HepG2 (cell line): ENCODE results near the gene DMPK. TPM values are rescaled to one million over a fixed set of nuclear protein-coding genes. Genes with fewer than 3 reads are reported as not detected.

ENCODE experiments used
- MIER2 ChIP-seq: IDR thresholded peaks from 2 replicates; pipeline ENCODE4 v1.6.1; 2016; ENCODE audit warnings: missing biosample characterization, missing genetic modification reagents
- NFE2L1 ChIP-seq: sonication (generic); formaldehyde crosslinking; IDR thresholded peaks from 2 replicates; pipeline ENCODE4 v1.4.0; 2020; ENCODE audit warnings: missing genetic modification reagents, mild to moderate bottlenecking, borderline replicate concordance
- ZMYM4 ChIP-seq: sonication (generic); formaldehyde crosslinking; IDR thresholded peaks from 2 replicates; pipeline ENCODE4 v1.8.1; 2023; ENCODE audit warnings: mild to moderate bottlenecking, missing genetic modification reagents
- ZNF292 ChIP-seq: sonication (generic); formaldehyde crosslinking; IDR thresholded peaks from 2 replicates; pipeline ENCODE4 v1.8.1; 2022; ENCODE audit warnings: mild to moderate bottlenecking, low read depth, missing genetic modification reagents, borderline replicate concordance
- ZNF660 ChIP-seq: sonication (generic); formaldehyde crosslinking; IDR thresholded peaks from 2 replicates; pipeline ENCODE4 v1.5.1; 2020; ENCODE audit warnings: mild to moderate bottlenecking, low read depth, missing genetic modification reagents, borderline replicate concordance
- ZNF670 ChIP-seq: sonication (generic); formaldehyde crosslinking; IDR thresholded peaks from 2 replicates; pipeline ENCODE4 v1.8.0; 2022; ENCODE audit warnings: mild to moderate bottlenecking, missing genetic modification reagents, borderline replicate concordance
- ZNF878 ChIP-seq: sonication (generic); formaldehyde crosslinking; IDR thresholded peaks from 2 replicates; pipeline ENCODE4 v1.8.1; 2023; ENCODE audit warnings: mild to moderate bottlenecking, missing genetic modification reagents, moderate library complexity
- polyA plus RNA-seq, 8 experiments: library from polyadenylated mRNA; depleted of rRNA in 3 of 8; stranded (reverse) in 7 of 8; unstranded in 1 of 8; fragments of >200 nt; fragmentation: Illumina TruSeq in 4 of 8; extraction: Trizol in 4 of 8; gene quantifications; 2 replicates each; pipeline versions ENCODE4 v1.2.1 to v1.2.3, GENCODE V29; 2011 to 2016; ENCODE audit warnings: low read depth in 4 of 8, missing spikeins in 1 of 8, mixed read lengths in 1 of 8; ENCODE audit not compliant: insufficient read depth in 1 of 8
- total RNA-seq, 5 experiments: library from RNA; depleted of rRNA; stranded (reverse); fragments of >200 nt; fragmentation: Illumina TruSeq; extraction: Trizol; gene quantifications; 2 replicates each; pipeline ENCODE4 v1.2.3, GENCODE V29; 2016; ENCODE audit warnings: low read depth in 1 of 5
- TF ChIP-seq, protein P1 (sequence below): sonication (generic); formaldehyde crosslinking; IDR thresholded peaks from 2 replicates; pipeline ENCODE4 v1.4.0; 2020; ENCODE audit warnings: missing genetic modification reagents
- TF ChIP-seq, protein P2 (sequence below): sonication (generic); formaldehyde crosslinking; conservative IDR thresholded peaks from 2 replicates; pipeline ENCODE4 v1.8.0; 2022; ENCODE audit warnings: mild to moderate bottlenecking, moderate library complexity, missing genetic modification reagents
- TF ChIP-seq, protein P3 (sequence below): sonication (generic); formaldehyde crosslinking; IDR thresholded peaks from 2 replicates; pipeline ENCODE4 v1.5.1; 2020; ENCODE audit warnings: mild to moderate bottlenecking, missing genetic modification reagents, borderline replicate concordance
- TF ChIP-seq, protein P4 (sequence below): sonication (generic); formaldehyde crosslinking; IDR thresholded peaks from 2 replicates; pipeline ENCODE4 v1.4.0; 2020; ENCODE audit warnings: mild to moderate bottlenecking, missing genetic modification reagents

The DMPK gene
- total and polyA plus RNA-seq, 2 of the 13 experiments (the other 11 are each of a cell fraction or from before 2014, with no cell fraction given), result 5.3 to 8.8 TPM

DNA sequence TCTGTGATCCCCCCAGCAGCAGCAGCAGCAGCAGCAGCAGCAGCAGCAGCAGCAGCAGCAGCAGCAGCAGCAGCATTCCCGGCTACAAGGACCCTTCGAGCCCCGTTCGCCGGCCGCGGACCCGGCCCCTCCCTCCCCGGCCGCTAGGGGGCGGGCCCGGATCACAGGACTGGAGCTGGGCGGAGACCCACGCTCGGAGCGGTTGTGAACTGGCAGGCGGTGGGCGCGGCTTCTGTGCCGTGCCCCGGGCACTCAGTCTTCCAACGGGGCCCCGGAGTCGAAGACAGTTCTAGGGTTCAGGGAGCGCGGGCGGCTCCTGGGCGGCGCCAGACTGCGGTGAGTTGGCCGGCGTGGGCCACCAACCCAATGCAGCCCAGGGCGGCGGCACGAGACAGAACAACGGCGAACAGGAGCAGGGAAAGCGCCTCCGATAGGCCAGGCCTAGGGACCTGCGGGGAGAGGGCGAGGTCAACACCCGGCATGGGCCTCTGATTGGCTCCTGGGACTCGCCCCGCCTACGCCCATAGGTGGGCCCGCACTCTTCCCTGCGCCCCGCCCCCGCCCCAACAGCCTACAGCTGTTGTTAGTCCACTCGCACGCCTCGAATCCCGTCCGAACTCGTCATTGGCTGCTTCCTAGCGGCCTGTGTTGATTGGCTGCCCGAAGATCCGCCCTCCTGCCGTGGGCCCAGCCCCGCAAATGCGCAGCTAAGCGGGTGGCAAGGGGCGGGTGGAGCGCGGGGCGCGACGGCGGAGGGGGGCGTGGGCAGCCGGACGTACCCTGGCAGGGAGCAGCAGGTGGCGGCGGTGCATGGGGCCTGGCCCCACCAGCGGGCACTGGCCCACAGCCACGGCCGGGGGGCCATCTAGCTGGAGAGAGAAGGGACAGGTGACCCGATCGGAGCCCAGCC lies 11.8 kb downstream of the DMPK start (continued):
- TF ChIP-seq, protein P1, sequence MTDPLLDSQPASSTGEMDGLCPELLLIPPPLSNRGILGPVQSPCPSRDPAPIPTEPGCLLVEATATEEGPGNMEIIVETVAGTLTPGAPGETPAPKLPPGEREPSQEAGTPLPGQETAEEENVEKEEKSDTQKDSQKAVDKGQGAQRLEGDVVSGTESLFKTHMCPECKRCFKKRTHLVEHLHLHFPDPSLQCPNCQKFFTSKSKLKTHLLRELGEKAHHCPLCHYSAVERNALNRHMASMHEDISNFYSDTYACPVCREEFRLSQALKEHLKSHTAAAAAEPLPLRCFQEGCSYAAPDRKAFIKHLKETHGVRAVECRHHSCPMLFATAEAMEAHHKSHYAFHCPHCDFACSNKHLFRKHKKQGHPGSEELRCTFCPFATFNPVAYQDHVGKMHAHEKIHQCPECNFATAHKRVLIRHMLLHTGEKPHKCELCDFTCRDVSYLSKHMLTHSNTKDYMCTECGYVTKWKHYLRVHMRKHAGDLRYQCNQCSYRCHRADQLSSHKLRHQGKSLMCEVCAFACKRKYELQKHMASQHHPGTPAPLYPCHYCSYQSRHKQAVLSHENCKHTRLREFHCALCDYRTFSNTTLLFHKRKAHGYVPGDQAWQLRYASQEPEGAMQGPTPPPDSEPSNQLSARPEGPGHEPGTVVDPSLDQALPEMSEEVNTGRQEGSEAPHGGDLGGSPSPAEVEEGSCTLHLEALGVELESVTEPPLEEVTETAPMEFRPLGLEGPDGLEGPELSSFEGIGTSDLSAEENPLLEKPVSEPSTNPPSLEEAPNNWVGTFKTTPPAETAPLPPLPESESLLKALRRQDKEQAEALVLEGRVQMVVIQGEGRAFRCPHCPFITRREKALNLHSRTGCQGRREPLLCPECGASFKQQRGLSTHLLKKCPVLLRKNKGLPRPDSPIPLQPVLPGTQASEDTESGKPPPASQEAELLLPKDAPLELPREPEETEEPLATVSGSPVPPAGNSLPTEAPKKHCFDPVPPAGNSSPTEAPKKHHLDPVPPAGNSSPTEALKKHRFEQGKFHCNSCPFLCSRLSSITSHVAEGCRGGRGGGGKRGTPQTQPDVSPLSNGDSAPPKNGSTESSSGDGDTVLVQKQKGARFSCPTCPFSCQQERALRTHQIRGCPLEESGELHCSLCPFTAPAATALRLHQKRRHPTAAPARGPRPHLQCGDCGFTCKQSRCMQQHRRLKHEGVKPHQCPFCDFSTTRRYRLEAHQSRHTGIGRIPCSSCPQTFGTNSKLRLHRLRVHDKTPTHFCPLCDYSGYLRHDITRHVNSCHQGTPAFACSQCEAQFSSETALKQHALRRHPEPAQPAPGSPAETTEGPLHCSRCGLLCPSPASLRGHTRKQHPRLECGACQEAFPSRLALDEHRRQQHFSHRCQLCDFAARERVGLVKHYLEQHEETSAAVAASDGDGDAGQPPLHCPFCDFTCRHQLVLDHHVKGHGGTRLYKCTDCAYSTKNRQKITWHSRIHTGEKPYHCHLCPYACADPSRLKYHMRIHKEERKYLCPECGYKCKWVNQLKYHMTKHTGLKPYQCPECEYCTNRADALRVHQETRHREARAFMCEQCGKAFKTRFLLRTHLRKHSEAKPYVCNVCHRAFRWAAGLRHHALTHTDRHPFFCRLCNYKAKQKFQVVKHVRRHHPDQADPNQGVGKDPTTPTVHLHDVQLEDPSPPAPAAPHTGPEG (CRISPR knock-in tag), result peak; percentile 68
- peak; percentile 48; the same call in 1 of the 2 replicates for TF ChIP-seq ZNF292 (CRISPR knock-in tag)
- TF ChIP-seq ZMYM4, result peak; percentile 60
- TF ChIP-seq, protein P2, sequence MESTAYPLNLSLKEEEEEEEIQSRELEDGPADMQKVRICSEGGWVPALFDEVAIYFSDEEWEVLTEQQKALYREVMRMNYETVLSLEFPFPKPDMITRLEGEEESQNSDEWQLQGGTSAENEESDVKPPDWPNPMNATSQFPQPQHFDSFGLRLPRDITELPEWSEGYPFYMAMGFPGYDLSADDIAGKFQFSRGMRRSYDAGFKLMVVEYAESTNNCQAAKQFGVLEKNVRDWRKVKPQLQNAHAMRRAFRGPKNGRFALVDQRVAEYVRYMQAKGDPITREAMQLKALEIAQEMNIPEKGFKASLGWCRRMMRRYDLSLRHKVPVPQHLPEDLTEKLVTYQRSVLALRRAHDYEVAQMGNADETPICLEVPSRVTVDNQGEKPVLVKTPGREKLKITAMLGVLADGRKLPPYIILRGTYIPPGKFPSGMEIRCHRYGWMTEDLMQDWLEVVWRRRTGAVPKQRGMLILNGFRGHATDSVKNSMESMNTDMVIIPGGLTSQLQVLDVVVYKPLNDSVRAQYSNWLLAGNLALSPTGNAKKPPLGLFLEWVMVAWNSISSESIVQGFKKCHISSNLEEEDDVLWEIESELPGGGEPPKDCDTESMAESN (CRISPR knock-in tag), result peak; percentile 55; the same call in 1 of the 2 replicates
- peak; percentile 67; the same call in 1 of the 2 replicates for TF ChIP-seq ZNF670 (CRISPR knock-in tag)
- TF ChIP-seq, protein P3, sequence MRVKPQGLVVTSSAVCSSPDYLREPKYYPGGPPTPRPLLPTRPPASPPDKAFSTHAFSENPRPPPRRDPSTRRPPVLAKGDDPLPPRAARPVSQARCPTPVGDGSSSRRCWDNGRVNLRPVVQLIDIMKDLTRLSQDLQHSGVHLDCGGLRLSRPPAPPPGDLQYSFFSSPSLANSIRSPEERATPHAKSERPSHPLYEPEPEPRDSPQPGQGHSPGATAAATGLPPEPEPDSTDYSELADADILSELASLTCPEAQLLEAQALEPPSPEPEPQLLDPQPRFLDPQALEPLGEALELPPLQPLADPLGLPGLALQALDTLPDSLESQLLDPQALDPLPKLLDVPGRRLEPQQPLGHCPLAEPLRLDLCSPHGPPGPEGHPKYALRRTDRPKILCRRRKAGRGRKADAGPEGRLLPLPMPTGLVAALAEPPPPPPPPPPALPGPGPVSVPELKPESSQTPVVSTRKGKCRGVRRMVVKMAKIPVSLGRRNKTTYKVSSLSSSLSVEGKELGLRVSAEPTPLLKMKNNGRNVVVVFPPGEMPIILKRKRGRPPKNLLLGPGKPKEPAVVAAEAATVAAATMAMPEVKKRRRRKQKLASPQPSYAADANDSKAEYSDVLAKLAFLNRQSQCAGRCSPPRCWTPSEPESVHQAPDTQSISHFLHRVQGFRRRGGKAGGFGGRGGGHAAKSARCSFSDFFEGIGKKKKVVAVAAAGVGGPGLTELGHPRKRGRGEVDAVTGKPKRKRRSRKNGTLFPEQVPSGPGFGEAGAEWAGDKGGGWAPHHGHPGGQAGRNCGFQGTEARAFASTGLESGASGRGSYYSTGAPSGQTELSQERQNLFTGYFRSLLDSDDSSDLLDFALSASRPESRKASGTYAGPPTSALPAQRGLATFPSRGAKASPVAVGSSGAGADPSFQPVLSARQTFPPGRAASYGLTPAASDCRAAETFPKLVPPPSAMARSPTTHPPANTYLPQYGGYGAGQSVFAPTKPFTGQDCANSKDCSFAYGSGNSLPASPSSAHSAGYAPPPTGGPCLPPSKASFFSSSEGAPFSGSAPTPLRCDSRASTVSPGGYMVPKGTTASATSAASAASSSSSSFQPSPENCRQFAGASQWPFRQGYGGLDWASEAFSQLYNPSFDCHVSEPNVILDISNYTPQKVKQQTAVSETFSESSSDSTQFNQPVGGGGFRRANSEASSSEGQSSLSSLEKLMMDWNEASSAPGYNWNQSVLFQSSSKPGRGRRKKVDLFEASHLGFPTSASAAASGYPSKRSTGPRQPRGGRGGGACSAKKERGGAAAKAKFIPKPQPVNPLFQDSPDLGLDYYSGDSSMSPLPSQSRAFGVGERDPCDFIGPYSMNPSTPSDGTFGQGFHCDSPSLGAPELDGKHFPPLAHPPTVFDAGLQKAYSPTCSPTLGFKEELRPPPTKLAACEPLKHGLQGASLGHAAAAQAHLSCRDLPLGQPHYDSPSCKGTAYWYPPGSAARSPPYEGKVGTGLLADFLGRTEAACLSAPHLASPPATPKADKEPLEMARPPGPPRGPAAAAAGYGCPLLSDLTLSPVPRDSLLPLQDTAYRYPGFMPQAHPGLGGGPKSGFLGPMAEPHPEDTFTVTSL (CRISPR knock-in tag), result no peak
- TF ChIP-seq NFE2L1, result 0 out of 2 replicates have a peak, but pooled peaks have one; percentile 37
- no peak for TF ChIP-seq ZNF660 (CRISPR knock-in tag)
- TF ChIP-seq MIER2 (CRISPR knock-in tag), result no peak
- TF ChIP-seq, protein P4, sequence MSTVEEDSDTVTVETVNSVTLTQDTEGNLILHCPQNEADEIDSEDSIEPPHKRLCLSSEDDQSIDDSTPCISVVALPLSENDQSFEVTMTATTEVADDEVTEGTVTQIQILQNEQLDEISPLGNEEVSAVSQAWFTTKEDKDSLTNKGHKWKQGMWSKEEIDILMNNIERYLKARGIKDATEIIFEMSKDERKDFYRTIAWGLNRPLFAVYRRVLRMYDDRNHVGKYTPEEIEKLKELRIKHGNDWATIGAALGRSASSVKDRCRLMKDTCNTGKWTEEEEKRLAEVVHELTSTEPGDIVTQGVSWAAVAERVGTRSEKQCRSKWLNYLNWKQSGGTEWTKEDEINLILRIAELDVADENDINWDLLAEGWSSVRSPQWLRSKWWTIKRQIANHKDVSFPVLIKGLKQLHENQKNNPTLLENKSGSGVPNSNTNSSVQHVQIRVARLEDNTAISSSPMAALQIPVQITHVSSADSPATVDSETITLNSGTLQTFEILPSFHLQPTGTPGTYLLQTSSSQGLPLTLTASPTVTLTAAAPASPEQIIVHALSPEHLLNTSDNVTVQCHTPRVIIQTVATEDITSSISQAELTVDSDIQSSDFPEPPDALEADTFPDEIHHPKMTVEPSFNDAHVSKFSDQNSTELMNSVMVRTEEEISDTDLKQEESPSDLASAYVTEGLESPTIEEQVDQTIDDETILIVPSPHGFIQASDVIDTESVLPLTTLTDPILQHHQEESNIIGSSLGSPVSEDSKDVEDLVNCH (CRISPR knock-in tag), result no peak
- TF ChIP-seq ZNF878 (CRISPR knock-in tag), result no peak
